ENCODE data around the gene TM9SF4.
"Not testable (repeated sequence)": the region's sequence is repeated elsewhere in the genome, so short reads cannot be mapped to it uniquely, and the experiment has no call there.

Gene TM9SF4

GRCh38 chr20:32089637-32090362, 19.7 kb upstream of the TM9SF4 start:
- DNase-seq (ENCODE audit: low read depth in 2 of 2), result no peak

- peak; percentile 65 to 74 for DNase-seq (ENCODE audit: low read depth in 2 of 2)
These were observed 17.6 kb upstream of the TM9SF4 start for GRCh38 chr20:32091888-32092346.

- no peak for DNase-seq (ENCODE audit: low read depth in 2 of 2)
These were observed 10.7 kb upstream of the TM9SF4 start for GRCh38 chr20:32098786-32099185.

GRCh38 chr20:32108814-32109391, 611 bp upstream of the TM9SF4 start:
- DNase-seq (ENCODE audit: low read depth in 2 of 2), result no peak

GRCh38 chr20:32110173-32110704, 725 bp downstream of the TM9SF4 start:
- no peak for DNase-seq (ENCODE audit: low read depth in 2 of 2)

GRCh38 chr20:32110727-32111126, 1.2 kb downstream of the TM9SF4 start:
- DNase-seq (ENCODE audit: low read depth in 2 of 2), result no peak

GRCh38 chr20:32111156-32111686, 1.7 kb downstream of the TM9SF4 start:
- no peak for DNase-seq (ENCODE audit: low read depth in 2 of 2)

GRCh38 chr20:32111753-32112152, 2.2 kb downstream of the TM9SF4 start:
- no peak for DNase-seq (ENCODE audit: low read depth in 2 of 2)

GRCh38 chr20:32112841-32113240, 3.3 kb downstream of the TM9SF4 start:
- no peak for DNase-seq (ENCODE audit: low read depth in 2 of 2)

GRCh38 chr20:32113591-32114260, 4.2 kb downstream of the TM9SF4 start:
- DNase-seq (ENCODE audit: low read depth in 2 of 2), result no peak

- DNase-seq (ENCODE audit: low read depth in 2 of 2), result no peak
These were observed 4.9 kb downstream of the TM9SF4 start for GRCh38 chr20:32114305-32114960.

- no peak for DNase-seq (ENCODE audit: low read depth in 2 of 2)
These were observed 5.8 kb downstream of the TM9SF4 start for GRCh38 chr20:32115211-32115767.

GRCh38 chr20:32116079-32116521, 6.6 kb downstream of the TM9SF4 start:
- no peak for DNase-seq (ENCODE audit: low read depth in 2 of 2)

- not testable (repeated sequence) for DNase-seq (ENCODE audit: low read depth in 2 of 2)
These were observed 7.3 kb downstream of the TM9SF4 start for GRCh38 chr20:32116796-32117195.

- DNase-seq (ENCODE audit: low read depth in 2 of 2), result not testable (repeated sequence)
These were observed 8.9 kb downstream of the TM9SF4 start for GRCh38 chr20:32118427-32118826.

GRCh38 chr20:32119734-32120133, 10.2 kb downstream of the TM9SF4 start:
- no peak for DNase-seq (ENCODE audit: low read depth in 2 of 2)

GRCh38 chr20:32121908-32122307, 12.4 kb downstream of the TM9SF4 start:
- DNase-seq (ENCODE audit: low read depth in 2 of 2), result not testable (repeated sequence)

GRCh38 chr20:32123088-32123487, 13.6 kb downstream of the TM9SF4 start:
- no peak for DNase-seq (ENCODE audit: low read depth in 2 of 2)

GRCh38 chr20:32124916-32125454, 15.5 kb downstream of the TM9SF4 start:
- DNase-seq (ENCODE audit: low read depth in 2 of 2), result no peak

- no peak for DNase-seq (ENCODE audit: low read depth in 2 of 2)
These were observed 16.0 kb downstream of the TM9SF4 start for GRCh38 chr20:32125506-32125905.

- DNase-seq (ENCODE audit: low read depth in 2 of 2), result no peak
These were observed 17.4 kb downstream of the TM9SF4 start for GRCh38 chr20:32126919-32127318.
